Karpas-422 (cell line): ENCODE results near the gene ADGRD1. TPM values are rescaled to one million over a fixed set of nuclear protein-coding genes. Genes with fewer than 3 reads are reported as not detected.

Source experiments
- DNase-seq: peaks from one replicate; pipeline ENCODE4 v3.0.0-alpha.2; 2015
- H2AFZ ChIP-seq: fragments of 200-600 bp; sonication (generic); 2 replicates; pipeline ENCODE4 v1.6.1; 2014; ENCODE audit warnings: antibody characterized with exemption, low read length, mixed read lengths
- H3K27ac ChIP-seq: fragments of 200-600 bp; sonication (generic); 2 replicates; pipeline ENCODE4 v1.5.1; 2014; ENCODE audit warnings: mild to moderate bottlenecking, low read length, moderate library complexity
- H3K27me3 ChIP-seq: fragments of 200-600 bp; sonication (generic); 2 replicates; pipeline ENCODE4 v1.6.1; 2014; ENCODE audit warnings: low read length, mixed read lengths
- H3K36me3 ChIP-seq: fragments of 200-600 bp; sonication (generic); 2 replicates; pipeline ENCODE4 v1.6.1; 2014; ENCODE audit warnings: low read length, mixed read lengths; ENCODE audit not compliant: insufficient read depth
- H3K4me1 ChIP-seq: fragments of 200-600 bp; sonication (generic); 2 replicates; pipeline ENCODE4 v1.6.1; 2014; ENCODE audit warnings: mild to moderate bottlenecking, low read length, mixed read lengths
- H3K4me2 ChIP-seq: fragments of 200-600 bp; sonication (generic); 2 replicates; pipeline ENCODE4 v1.6.1; 2014; ENCODE audit warnings: low read length, low read depth, mild to moderate bottlenecking; ENCODE audit not compliant: poor library complexity, severe bottlenecking
- H3K4me3 ChIP-seq: fragments of 200-600 bp; sonication (generic); 2 replicates; pipeline ENCODE4 v1.5.1; 2014; ENCODE audit warnings: mild to moderate bottlenecking, antibody characterized with exemption, low read length, mixed read lengths
- H3K79me2 ChIP-seq: fragments of 200-600 bp; sonication (generic); 2 replicates; pipeline ENCODE4 v1.6.1; 2014; ENCODE audit warnings: mild to moderate bottlenecking, low read length, mixed read lengths
- H3K9ac ChIP-seq: fragments of 200-600 bp; sonication (generic); 2 replicates; pipeline ENCODE4 v1.6.0; 2014; ENCODE audit warnings: low read length
- H3K9me2 ChIP-seq: fragments of 200-600 bp; sonication (generic), shearing (Covaris generic); replicated peaks from 2 replicates; pipeline ENCODE4 v1.6.0; 2014; ENCODE audit warnings: mild to moderate bottlenecking, low read length, moderate library complexity; ENCODE audit not compliant: insufficient read depth
- H3K9me3 ChIP-seq: fragments of 300-700, 200-600 bp; sonication (generic); 2 replicates; pipeline ENCODE4 v1.6.1; 2014; ENCODE audit warnings: low read length, mixed read lengths
- H4K20me1 ChIP-seq: fragments of 200-600 bp; sonication (generic); 2 replicates; pipeline ENCODE4 v1.6.1; 2014; ENCODE audit warnings: mild to moderate bottlenecking, antibody characterized with exemption, low read length, low read depth; ENCODE audit not compliant: insufficient read depth
- total RNA-seq: library from RNA; depleted of rRNA; stranded (reverse); fragments of >200 nt; shearing (Covaris generic); gene quantifications from 2 replicates; pipeline ENCODE4 v1.2.3, GENCODE V29; 2014; ENCODE audit warnings: low replicate concordance

ADGRD1 gene
- total RNA-seq, 1 experiment from 2014 or later: not detected

DNA sequence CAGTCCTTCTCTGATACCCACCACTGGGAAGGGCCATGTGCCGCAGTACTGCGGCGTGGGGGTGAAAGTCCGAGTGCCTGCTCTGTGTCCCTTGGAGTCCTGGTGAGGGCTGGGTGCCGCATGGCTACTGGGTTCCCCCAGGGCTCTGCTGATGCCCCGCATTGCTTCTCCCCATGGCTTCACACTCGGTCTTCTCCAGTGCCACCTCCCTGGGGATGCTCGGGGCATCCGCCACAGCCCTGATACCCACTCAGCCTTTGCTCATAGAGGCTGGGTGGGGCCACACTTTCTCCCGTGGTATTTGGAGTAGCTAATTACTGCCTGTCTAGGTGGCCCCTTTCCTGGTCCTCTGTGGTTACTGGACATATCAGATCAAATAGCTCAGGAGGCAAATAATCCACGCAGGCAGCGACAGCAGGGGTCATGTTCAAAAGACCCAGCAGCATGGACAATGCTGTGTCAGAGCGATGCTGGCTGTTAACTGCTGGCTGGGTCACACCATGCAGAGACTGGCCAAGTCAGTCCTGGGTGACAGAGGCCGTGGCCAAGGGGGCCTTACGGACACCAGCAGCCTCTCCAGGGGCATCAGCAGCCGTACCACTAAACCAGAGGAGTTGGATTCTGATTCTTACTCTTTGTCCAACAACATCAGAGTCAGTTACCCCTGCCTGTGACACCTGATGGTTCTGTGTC, 106.5 kb downstream of the ADGRD1 start:
- no peaks in the 10 kb centered on the region for H3K27me3 ChIP-seq
- no peak overlapping the region for H3K4me3 ChIP-seq
- H3K79me2 ChIP-seq: no peaks in the 10 kb centered on the region
- no peak overlapping the region for H3K9ac ChIP-seq
- H3K4me2 ChIP-seq: no peak overlapping the region
- H2AFZ ChIP-seq: no peak overlapping the region
- no peaks in the 10 kb centered on the region for H3K9me2 ChIP-seq
- no peaks in the 10 kb centered on the region for H3K36me3 ChIP-seq
- no peaks in the 10 kb centered on the region for H3K4me1 ChIP-seq
- H4K20me1 ChIP-seq: no peaks in the 10 kb centered on the region
- no peak overlapping the region for H3K27ac ChIP-seq
- no peak for DNase-seq
- no peaks in the 10 kb centered on the region for H3K9me3 ChIP-seq

- Histone ChIP-seq H3K4me1 (no peaks in the 10 kb centered on the region), H3K27ac (no peak overlapping the region), H3K4me3 (no peak overlapping the region), H3K36me3 (no peaks in the 10 kb centered on the region), H2AFZ (no peak overlapping the region), H3K9me3 (no peaks in the 10 kb centered on the region), H4K20me1 (no peaks in the 10 kb centered on the region), H3K9me2 (no peaks in the 10 kb centered on the region), H3K27me3 (no peaks in the 10 kb centered on the region), H3K9ac (no peak overlapping the region), H3K4me2 (no peak overlapping the region), H3K79me2 (no peaks in the 10 kb centered on the region)
- DNase-seq: no peak
Measured at GRCh38 chr12:131061041-131061806, 107.5 kb downstream of the ADGRD1 start.

- H3K27me3 ChIP-seq: no peaks in the 10 kb centered on the region
- H3K9me3 ChIP-seq: no peaks in the 10 kb centered on the region
- no peak overlapping the region for H3K4me3 ChIP-seq
Measured at GRCh38 chr12:131063413-131063812, 109.7 kb downstream of the ADGRD1 start.

DNA sequence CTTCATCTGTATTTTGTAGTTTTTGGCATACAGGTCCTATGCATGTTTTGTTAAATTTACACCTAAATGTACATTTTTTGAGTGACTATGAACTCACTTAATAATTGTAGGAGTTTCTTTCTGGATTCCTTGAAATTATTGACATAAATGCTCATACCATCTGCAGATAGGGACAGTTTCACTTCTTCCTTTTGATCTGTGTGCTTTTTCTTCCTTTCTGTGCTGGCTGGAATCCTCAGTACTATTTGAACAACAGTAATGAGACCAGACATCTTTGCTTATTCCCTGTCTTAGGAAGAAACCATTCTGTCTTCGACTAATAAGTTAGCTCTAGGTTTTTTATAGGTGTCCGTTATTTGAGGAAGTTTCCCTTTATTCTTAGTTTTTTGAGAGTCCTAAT, 110.3 kb downstream of the ADGRD1 start:
- Histone ChIP-seq H4K20me1 (no peaks in the 10 kb centered on the region), H3K36me3 (no peaks in the 10 kb centered on the region), H3K9ac (no peak overlapping the region), H3K79me2 (no peaks in the 10 kb centered on the region), H3K4me3 (no peak overlapping the region), H3K9me3 (no peaks in the 10 kb centered on the region), H3K4me2 (no peak overlapping the region), H3K27ac (no peak overlapping the region), H3K4me1 (no peaks in the 10 kb centered on the region), H2AFZ (no peak overlapping the region), H3K9me2 (no peaks in the 10 kb centered on the region), H3K27me3 (no peaks in the 10 kb centered on the region)
- no peak for DNase-seq

More at GRCh38 chr12:131063413-131063812, 109.7 kb downstream of the ADGRD1 start:
- Histone ChIP-seq H3K79me2 (no peaks in the 10 kb centered on the region), H3K27ac (no peak overlapping the region), H4K20me1 (no peaks in the 10 kb centered on the region), H3K4me2 (no peak overlapping the region), H3K4me1 (no peaks in the 10 kb centered on the region), H2AFZ (no peak overlapping the region), H3K9ac (no peak overlapping the region), H3K9me2 (no peaks in the 10 kb centered on the region), H3K36me3 (no peaks in the 10 kb centered on the region)
- no peak for DNase-seq

- no peaks in the 10 kb centered on the region for H3K9me3 ChIP-seq
- no peak overlapping the region for H3K4me3 ChIP-seq
- no peaks in the 10 kb centered on the region for H3K27me3 ChIP-seq
- no peak overlapping the region for H3K27ac ChIP-seq
- no peak overlapping the region for H2AFZ ChIP-seq
- H4K20me1 ChIP-seq: no peaks in the 10 kb centered on the region
- H3K36me3 ChIP-seq: no peaks in the 10 kb centered on the region
- H3K9me2 ChIP-seq: no peaks in the 10 kb centered on the region
- H3K9ac ChIP-seq: no peak overlapping the region
- H3K79me2 ChIP-seq: no peaks in the 10 kb centered on the region
- no peak for DNase-seq
- no peaks in the 10 kb centered on the region for H3K4me1 ChIP-seq
- H3K4me2 ChIP-seq: no peak overlapping the region
Measured at GRCh38 chr12:131065279-131065678, 111.6 kb downstream of the ADGRD1 start.

DNA sequence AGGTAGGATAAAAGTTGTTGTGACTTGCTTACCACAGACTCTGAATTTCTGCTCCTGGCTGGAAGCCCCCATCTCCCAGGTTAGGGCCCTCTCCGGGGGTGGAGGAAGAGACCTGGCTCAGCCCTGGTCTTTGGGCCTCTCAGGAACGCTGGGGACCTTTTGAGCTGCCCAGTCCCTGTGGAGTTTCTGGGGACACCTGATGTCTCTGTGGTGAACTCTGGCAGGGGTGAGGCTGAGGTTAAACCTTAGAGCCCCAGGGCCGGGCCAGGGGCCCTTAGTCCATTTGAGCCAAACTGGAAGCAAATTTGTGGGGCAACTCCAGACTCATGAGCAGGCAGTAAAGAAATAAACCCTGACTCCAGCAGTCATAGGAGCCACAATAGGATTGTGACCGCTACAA, 112.1 kb downstream of the ADGRD1 start:
- no peak for DNase-seq
- Histone ChIP-seq H3K9me2 (no peaks in the 10 kb centered on the region), H4K20me1 (no peaks in the 10 kb centered on the region), H3K4me2 (no peak overlapping the region), H3K9ac (no peak overlapping the region), H3K79me2 (no peaks in the 10 kb centered on the region), H3K27ac (no peak overlapping the region), H3K27me3 (no peaks in the 10 kb centered on the region), H3K36me3 (no peaks in the 10 kb centered on the region), H2AFZ (no peak overlapping the region), H3K4me1 (no peaks in the 10 kb centered on the region), H3K9me3 (no peaks in the 10 kb centered on the region; the same call in 1 of the 2 replicates), H3K4me3 (no peak overlapping the region)

- Histone ChIP-seq H3K27ac (no peak overlapping the region), H2AFZ (no peak overlapping the region), H3K9me3 (no peaks in the 10 kb centered on the region; the same call in 1 of the 2 replicates), H3K36me3 (no peaks in the 10 kb centered on the region), H3K79me2 (no peaks in the 10 kb centered on the region), H3K27me3 (no peaks in the 10 kb centered on the region), H3K9ac (no peak overlapping the region), H4K20me1 (no peaks in the 10 kb centered on the region), H3K4me2 (no peak overlapping the region), H3K4me3 (no peak overlapping the region), H3K9me2 (no peaks in the 10 kb centered on the region), H3K4me1 (no peaks in the 10 kb centered on the region)
- no peak for DNase-seq
Measured at GRCh38 chr12:131066207-131066885, 112.6 kb downstream of the ADGRD1 start.

DNA sequence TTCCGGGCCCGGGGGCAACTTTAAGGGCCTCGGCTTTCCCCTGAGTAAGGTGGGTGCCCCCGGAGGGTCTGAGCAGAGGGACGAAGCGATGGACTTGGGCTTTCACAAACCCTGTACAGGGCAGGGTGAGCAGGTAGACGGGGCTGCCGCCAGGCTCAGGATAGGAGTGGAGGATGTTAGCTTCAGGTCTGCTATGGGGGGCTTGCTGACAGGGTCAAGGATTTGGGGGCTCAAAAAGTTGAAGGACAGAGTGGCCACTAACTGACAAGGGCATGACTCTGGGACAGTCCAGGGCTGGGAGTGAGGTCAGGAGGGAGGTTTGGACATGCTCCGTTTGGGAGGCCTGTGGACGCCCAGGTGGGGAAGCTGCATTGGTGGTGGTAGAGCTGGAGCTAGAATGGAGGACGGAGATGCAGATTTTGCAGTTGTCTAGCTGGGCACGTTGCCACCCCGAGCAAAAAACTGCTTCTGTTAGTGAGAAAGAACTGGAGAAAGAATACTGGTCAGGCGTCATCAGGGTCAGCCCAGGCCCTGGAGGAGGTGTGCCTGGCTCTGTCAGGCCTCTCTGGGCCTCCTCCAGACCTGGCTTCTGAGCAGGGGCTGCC, 113.3 kb downstream of the ADGRD1 start:
- Histone ChIP-seq H3K9me2 (no peaks in the 10 kb centered on the region), H3K4me2 (no peak overlapping the region), H4K20me1 (no peaks in the 10 kb centered on the region), H3K27me3 (no peaks in the 10 kb centered on the region), H3K9ac (no peak overlapping the region), H3K36me3 (no peaks in the 10 kb centered on the region), H3K4me1 (no peaks in the 10 kb centered on the region), H3K4me3 (no peak overlapping the region), H3K27ac (no peak overlapping the region), H3K79me2 (no peaks in the 10 kb centered on the region), H3K9me3 (no peaks in the 10 kb centered on the region; the same call in 1 of the 2 replicates), H2AFZ (no peak overlapping the region)
- no peak for DNase-seq
